Stimulated activated naive B cell treated with anti-CD40 and anti-IgM and Interleukin-4, amounts not matched to agents 10 μg/mL and 1 μg/mL and 100 μg/mL, for 72 hours (primary cell): ENCODE data around the gene STAU1.

ENCODE experiments used
- ATAC-seq, 2 donors: fragments of 150-1000 bp; cut with Tn5 transposase; replicated peaks; 2 replicates each; pipeline ENCODE4 v1.10.0; 2021; ENCODE audit warnings: moderate library complexity in 1 of 2
- DNase-seq: peaks from one replicate; pipeline ENCODE4 v3.0.0; 2021
- H3K27ac Mint-ChIP-seq: one replicate; pipeline ENCODE4 v1.8.0; 2022; ENCODE audit warnings: mild to moderate bottlenecking, mixed read lengths
- H3K27me3 Mint-ChIP-seq, 2 donors: one replicate each; pipeline ENCODE4 v1.8.0; 2022; ENCODE audit warnings: mixed read lengths in 2 of 2
- H3K36me3 Mint-ChIP-seq, 2 donors: one replicate each; pipeline ENCODE4 v1.8.0; 2022; ENCODE audit warnings: mixed read lengths in 2 of 2, mild to moderate bottlenecking in 1 of 2
- H3K4me1 Mint-ChIP-seq, 2 donors: one replicate each; pipeline ENCODE4 v1.8.0; 2022; ENCODE audit warnings: mixed read lengths in 2 of 2, mild to moderate bottlenecking in 1 of 2
- H3K4me3 Mint-ChIP-seq, 2 donors: one replicate each; pipeline ENCODE4 v1.8.0; 2022; ENCODE audit warnings: mild to moderate bottlenecking in 2 of 2, mixed read lengths in 2 of 2, moderate library complexity in 1 of 2
- H3K9me3 Mint-ChIP-seq, 2 donors: one replicate each; pipeline ENCODE4 v1.8.0; 2022; ENCODE audit warnings: mixed read lengths in 2 of 2, mild to moderate bottlenecking in 1 of 2

The STAU1 gene

DNA sequence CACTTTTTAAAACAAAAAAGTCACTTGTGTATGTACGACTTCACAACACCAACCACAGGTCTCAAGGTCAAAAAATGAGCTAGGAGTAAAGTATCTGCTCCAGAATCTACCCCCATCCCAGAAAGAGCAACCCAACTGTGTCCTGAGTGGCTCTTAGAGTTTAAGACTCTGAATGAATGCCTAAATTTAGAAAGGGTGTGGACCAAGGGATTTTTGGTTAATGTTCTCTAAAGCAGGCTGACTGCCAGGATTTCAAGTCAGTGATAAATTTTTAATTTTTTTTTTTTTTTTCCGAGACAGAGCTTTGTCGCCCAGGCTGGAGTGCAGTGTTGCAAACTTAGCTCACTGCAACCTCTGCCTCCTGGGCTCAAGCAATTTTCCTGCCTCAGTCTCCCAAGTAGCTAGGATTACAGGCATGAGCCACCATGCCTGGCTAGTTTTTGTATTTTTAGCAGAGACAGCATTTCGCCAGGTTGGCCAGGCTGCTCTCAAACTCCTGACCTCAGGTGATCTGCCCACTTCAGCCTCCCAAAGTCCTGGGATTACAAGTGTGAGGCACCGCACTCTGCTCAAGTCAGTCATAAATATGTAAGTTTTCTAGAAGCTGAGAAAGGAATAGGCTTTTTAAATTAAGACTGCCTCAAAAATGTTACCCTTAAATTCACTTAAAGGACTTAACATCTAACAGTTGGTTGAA, 20.2 kb downstream of the STAU1 start:
- peaks cover 20 to 35% of the 10 kb centered on the region in 2 donors for H3K4me1 Mint-ChIP-seq
- no peaks in the 10 kb centered on the region for H3K9me3 Mint-ChIP-seq
- ATAC-seq (no peak), DNase-seq (no peak)
- no peak overlapping the region for H3K4me3 Mint-ChIP-seq
- peaks cover 6 to 25% of the 10 kb centered on the region in 2 donors for H3K36me3 Mint-ChIP-seq
- peak overlapping the region; percentile 6 for H3K27ac Mint-ChIP-seq
- no peaks in the 10 kb centered on the region for H3K27me3 Mint-ChIP-seq

DNA sequence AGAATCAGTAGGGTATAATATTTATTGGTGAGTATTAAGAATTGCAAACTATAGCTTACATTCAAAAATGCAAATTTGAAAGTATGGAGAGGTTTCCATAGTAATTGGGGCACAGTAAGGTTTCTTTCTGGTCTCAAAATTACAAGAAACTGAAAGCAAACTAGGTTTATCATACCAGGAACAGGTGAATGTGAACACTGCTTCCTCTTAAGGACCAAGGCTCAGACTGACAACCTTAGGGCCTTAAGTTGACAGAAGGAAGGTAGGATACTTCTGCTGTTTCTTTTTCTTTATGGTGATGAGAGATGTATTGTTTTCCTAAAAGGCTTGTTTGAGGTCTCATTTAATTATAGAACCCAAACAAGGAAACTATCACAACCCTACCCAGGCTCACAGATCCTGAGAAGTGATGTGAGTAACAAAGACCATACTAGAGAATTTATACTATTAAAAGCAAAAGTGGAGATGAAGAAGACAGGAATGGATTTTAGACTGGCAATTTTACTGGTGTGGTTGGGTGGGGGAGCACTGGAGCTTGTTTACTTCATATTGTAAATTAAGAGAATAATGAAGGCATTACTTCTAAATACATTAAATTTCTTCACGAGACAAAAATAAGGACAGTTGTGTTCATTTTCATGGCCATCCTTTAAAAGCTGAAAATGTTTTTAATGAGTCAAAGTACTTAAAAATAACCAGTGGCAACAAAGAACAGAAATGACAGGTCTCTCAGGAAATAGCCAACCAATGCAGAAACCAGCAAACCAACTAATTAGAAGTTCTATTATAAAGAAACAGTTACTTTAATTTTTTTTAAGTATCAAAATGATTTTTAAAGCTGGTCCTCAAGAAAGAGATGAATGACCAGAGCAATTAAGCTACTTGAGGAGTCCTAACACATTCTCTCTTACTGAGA, 21.3 kb downstream of the STAU1 start:
- H3K36me3 Mint-ChIP-seq: peaks cover 6 to 25% of the 10 kb centered on the region in 2 donors
- peaks cover 24 to 46% of the 10 kb centered on the region in 2 donors for H3K4me1 Mint-ChIP-seq
- peak overlapping the region in 1 of 2 donors; percentile 10 for H3K4me3 Mint-ChIP-seq
- H3K9me3 Mint-ChIP-seq: no peaks in the 10 kb centered on the region
- ATAC-seq (peak; percentile 72 to 80), DNase-seq (no peak)
- no peaks in the 10 kb centered on the region for H3K27me3 Mint-ChIP-seq
- H3K27ac Mint-ChIP-seq: peak overlapping the region; percentile 38

DNA sequence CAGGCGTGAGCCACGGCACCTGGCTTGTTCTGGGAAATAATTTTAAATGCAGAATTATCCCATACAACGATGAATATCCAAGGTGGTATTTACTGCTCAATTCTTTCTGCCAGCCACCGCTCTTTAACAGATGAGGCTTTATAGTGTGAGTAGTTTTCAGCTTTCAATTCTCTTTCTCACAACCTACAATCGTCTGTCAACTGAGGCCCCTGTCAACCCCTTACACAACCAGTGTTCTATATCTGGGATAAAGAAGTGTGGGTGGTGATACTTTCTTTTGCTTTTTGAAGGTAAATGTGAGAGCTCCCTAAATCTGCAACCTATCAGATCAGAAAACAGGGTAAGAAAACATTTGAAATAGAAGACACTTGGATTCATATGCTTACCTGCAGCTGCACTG, 22.5 kb downstream of the STAU1 start:
- Mint-ChIP-seq H3K27me3 (no peaks in the 10 kb centered on the region), H3K27ac (peak overlapping the region; percentile 33), H3K4me3 (no peak overlapping the region), H3K36me3 (peaks cover 4 to 26% of the 10 kb centered on the region in 2 donors), H3K9me3 (no peaks in the 10 kb centered on the region), H3K4me1 (peaks cover 28 to 58% of the 10 kb centered on the region in 2 donors)
- DNase-seq (no peak), ATAC-seq (no peak)

DNA sequence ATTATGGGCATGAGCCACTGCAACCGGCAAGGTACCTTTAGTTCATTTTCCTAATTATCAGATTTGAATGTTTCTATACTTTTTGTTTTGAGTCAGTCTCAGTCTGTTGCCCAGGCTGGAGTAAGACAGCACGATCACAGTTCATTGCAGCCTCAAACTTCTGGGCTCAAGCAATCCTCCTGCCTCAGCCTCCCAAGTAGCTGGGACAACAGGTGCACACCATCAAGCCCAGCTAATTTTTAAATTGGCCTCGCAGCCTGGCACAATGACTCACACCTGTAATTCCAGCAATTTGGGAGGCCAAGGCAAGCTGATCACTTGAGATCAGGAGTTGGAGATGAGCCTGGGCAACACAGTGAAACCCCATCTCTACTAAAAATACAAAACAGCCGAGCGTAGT, 24.4 kb downstream of the STAU1 start:
- peaks cover 23 to 56% of the 10 kb centered on the region in 2 donors for H3K4me1 Mint-ChIP-seq

DNA sequence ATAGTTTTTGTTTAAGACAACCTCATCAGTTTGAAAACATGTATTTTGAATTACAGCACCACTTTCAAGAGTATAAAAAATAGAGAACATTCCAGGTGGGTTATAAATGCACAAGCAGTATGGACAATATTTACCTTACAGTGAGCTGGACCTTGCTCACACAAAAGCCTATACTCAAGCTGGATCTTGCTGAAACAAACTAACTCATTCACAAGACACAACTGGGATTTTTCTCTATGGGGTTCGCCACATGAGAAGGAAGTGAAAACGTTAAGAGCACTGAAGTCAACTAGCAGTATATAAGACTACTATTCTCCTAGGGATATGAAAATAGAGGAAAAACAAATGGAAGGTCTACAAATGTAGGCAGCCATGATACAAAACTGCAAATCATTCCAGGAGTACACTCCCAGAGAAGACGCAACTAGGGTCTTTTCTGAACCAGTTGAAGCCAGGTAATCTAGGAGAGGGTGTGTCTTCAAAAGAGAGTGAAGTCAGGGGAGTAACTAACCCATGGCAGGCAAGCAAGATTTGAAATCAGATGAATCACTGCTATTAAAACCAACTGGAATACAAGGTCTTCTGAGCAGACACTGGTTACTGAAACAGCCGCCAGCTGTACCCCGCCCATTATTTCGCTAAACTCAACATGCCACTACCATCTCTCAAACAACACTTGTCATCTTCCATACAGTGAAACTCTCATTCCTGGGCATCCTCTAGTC, 26.5 kb downstream of the STAU1 start:
- H3K4me1 Mint-ChIP-seq: peaks cover 13 to 40% of the 10 kb centered on the region in 2 donors
- no peak for DNase-seq
- H3K9me3 Mint-ChIP-seq: no peaks in the 10 kb centered on the region
- ATAC-seq: peak; percentile 27 to 42
- H3K36me3 Mint-ChIP-seq: peaks cover under 1 to 33% of the 10 kb centered on the region in 2 donors
- H3K27me3 Mint-ChIP-seq: no peaks in the 10 kb centered on the region
- H3K4me3 Mint-ChIP-seq: no peak overlapping the region
- H3K27ac Mint-ChIP-seq: no peak overlapping the region

More for the DNA sequence above, 24.4 kb downstream of the STAU1 start:
- DNase-seq (no peak), ATAC-seq (no peak)
- Mint-ChIP-seq H3K27ac (no peak overlapping the region), H3K27me3 (no peaks in the 10 kb centered on the region), H3K4me3 (no peak overlapping the region), H3K36me3 (peaks cover 4 to 40% of the 10 kb centered on the region in 2 donors), H3K9me3 (no peaks in the 10 kb centered on the region)

DNA sequence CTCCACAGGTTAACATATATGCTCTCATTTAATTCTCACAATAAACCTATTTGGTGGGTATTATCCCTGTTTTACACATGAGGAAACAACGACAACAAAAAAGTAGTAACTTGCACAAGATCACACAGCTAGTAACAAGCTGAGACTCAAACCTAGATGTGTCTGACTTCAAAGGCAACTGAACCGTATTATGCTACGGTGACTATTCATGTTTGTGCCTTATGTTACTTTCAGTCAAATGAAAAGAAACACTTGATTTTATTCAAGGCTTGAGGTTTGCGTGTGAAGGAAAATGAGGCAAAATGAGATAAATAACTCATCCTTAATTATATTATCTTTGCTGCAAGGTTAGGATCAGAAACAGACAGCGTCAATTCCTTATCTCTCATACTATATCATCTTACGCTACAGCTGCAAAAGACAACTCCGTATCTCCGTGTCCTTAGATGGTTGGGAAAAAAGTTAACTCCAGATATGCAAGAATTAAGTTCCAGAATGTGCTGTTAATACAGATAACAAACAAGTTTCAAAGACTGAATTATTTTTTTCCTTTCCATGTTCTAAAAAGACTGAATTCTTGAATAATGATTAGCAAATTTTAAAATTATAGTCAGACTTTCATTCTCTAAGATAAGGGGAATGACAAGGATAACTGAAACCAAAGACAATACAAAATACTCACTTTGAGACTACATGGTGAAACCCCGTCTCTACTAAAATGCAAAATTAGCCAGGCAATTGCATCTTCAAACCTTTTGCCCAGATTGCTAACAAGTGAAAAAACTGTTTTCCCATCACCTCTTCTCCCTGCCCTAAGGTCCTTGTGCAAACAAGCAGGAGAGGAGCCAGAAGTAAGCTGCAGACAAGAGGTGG, 27.8 kb downstream of the STAU1 start:
- H3K27ac Mint-ChIP-seq: peak overlapping the region; percentile 37
- peaks cover 10 to 27% of the 10 kb centered on the region in 2 donors for H3K4me1 Mint-ChIP-seq
- no peak for ATAC-seq
- H3K36me3 Mint-ChIP-seq: peaks cover under 1 to 27% of the 10 kb centered on the region in 2 donors
- no peaks in the 10 kb centered on the region for H3K27me3 Mint-ChIP-seq
- no peak for DNase-seq
- no peak overlapping the region for H3K4me3 Mint-ChIP-seq
- no peaks in the 10 kb centered on the region for H3K9me3 Mint-ChIP-seq

DNA sequence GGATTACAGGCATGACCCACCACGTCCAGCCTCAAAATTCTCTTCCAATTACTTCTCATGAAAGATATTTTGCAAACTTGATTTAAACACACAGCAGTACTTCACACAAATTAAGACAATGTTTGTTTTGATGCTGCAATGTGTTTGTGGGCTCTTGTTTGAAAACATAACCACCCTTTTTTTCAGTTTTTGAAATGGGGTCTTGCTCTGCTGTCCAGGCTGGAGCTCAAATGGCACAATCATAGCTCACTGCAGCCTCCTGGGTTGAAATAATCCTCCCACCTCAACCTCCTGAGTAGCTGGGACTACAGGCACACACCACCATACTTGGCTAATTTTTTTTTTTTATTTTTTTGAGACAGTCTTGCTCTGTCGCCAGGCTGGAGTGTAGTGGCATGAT, 31.0 kb downstream of the STAU1 start:
- peaks cover 6 to 26% of the 10 kb centered on the region in 2 donors for H3K4me1 Mint-ChIP-seq
- H3K36me3 Mint-ChIP-seq: peaks cover 6 to 27% of the 10 kb centered on the region in 2 donors
- H3K27ac Mint-ChIP-seq: no peak overlapping the region
- DNase-seq (no peak), ATAC-seq (no peak)
- no peak overlapping the region for H3K4me3 Mint-ChIP-seq
- H3K27me3 Mint-ChIP-seq: no peaks in the 10 kb centered on the region
- H3K9me3 Mint-ChIP-seq: no peaks in the 10 kb centered on the region

DNA sequence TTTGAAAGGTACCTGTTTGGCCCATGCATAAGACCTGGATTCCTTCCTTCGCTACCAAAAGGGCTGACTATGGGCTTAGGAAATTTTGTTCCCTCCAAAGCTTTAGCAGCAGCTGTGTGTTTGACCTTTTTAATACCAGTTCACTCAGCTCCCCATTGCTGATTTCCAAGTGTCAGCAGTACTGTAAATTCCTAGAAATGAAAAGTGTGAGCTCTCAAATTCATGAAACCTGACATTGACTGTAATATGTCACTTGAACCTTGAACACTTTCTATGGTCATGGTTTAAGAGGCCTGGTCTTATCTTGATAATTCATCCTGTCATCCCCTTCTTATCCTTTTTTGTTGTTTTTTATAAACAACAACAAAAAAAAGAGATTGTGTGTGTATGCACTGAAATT, 31.7 kb downstream of the STAU1 start:
- H3K4me1 Mint-ChIP-seq: peaks cover 2 to 20% of the 10 kb centered on the region in 2 donors
- no peak overlapping the region for H3K27ac Mint-ChIP-seq
- no peak for ATAC-seq
- H3K9me3 Mint-ChIP-seq: no peaks in the 10 kb centered on the region
- H3K36me3 Mint-ChIP-seq: peaks cover 8 to 25% of the 10 kb centered on the region in 2 donors
- no peaks in the 10 kb centered on the region for H3K27me3 Mint-ChIP-seq
- no peak overlapping the region for H3K4me3 Mint-ChIP-seq
- DNase-seq: no peak

DNA sequence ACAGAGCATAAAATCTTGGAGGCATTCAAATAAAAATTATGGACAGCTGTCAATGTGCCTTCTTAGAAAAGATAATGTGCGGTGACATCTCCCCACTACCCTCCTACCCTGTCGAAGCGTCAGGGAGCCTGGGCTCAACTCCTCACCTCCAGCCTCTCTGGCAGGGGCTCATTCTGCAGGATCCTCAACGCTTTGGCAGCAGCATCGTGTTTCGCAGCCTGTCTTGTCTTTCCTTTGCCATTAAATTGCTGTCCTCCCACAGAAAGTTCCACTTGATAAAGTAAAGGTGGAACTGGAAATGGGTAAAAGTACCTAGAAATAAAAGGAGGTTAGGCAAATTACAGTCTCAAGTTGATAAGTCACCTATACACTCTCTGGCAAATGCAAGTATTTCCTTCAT, 36.7 kb downstream of the STAU1 start:
- Mint-ChIP-seq H3K27ac (peak overlapping the region; percentile 31), H3K36me3 (peaks cover 39 to 46% of the 10 kb centered on the region in 2 donors), H3K4me1 (peaks cover 2 to 19% of the 10 kb centered on the region in 2 donors), H3K27me3 (no peaks in the 10 kb centered on the region), H3K9me3 (no peaks in the 10 kb centered on the region), H3K4me3 (no peak overlapping the region)
- DNase-seq (no peak), ATAC-seq (no peak)

DNA sequence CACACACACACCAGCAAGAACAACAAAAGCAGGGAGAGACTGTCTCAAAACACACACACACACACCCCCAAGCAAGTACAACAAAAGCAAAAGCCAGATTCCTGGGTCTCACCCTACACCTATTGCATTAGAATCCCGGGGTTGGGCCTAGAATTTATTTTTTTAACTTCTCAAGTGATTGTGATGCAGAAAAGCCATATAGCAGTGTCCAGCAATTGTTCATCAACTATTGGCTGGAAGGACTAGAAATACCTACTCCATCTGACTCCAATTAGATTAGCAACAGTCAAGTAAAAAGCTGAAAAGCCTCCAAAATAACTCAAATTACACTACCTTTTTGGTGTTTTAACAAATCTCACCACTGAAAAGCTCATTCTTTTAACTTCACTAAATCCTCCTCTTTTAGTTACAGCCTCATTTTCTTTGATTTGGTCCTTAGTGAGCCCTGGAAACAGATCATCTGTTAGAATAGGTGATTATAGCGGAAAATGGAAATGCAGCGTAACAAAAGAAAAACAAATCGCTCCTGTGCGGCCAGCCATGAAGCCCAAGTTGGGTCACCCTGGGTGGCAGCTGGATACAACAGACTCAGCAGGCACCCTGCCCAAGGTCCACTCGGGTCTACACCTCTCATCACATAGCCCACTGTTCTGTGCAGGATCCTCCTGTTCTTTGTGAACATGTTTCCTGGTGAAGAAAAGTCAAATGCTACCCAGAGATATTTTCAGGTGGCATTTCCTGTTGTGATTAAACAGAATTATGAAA, 38.7 kb downstream of the STAU1 start:
- Mint-ChIP-seq H3K4me1 (peaks cover 2 to 12% of the 10 kb centered on the region in 2 donors), H3K27ac (peak overlapping the region; percentile 56), H3K36me3 (peaks cover 34 to 44% of the 10 kb centered on the region in 2 donors), H3K9me3 (no peaks in the 10 kb centered on the region), H3K4me3 (no peak overlapping the region), H3K27me3 (no peaks in the 10 kb centered on the region)
- ATAC-seq (no peak), DNase-seq (no peak)

DNA sequence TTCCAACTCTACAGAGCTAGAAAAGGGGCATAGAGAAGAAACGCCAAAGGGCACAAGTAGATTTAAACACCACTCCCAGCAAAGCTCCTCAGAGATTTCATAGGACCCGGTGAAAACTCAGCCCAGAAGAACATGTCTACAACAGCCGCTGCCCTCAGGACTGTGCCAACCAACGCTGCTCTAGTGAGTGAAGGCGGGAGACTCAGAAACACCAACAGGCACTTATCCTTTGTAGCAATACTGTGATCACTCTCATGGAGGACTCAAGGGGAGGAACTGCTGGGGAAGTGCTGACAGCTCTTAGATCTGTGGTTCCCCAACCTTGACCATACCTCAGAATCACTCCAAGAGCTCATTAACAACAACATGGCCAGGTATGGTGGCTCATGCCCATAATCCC, 39.5 kb downstream of the STAU1 start:
- no peak overlapping the region for H3K4me3 Mint-ChIP-seq
- H3K27ac Mint-ChIP-seq: no peak overlapping the region
- no peak for ATAC-seq
- H3K9me3 Mint-ChIP-seq: no peaks in the 10 kb centered on the region
- H3K36me3 Mint-ChIP-seq: peaks cover 34 to 48% of the 10 kb centered on the region in 2 donors
- H3K4me1 Mint-ChIP-seq: peaks cover 2 to 12% of the 10 kb centered on the region in 2 donors
- H3K27me3 Mint-ChIP-seq: no peaks in the 10 kb centered on the region
- no peak for DNase-seq

DNA sequence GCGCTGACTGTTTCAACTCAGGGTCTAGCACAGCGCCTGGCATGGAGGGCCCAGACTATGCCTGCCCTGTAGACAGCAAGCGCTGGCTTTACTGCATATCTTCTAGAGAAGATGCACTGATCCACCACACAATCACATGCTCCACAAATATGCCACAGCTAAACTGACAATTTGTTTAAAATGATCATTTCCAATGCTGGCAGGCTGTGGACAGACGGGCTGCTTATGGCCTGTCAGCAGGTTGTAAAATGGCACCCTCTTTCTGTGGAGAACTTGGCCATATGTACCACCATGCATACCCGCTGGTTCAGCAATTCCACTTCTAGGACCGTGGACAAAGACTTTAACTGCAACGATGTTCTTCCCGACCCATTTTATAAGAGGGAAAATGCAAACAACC, 40.8 kb downstream of the STAU1 start:
- Mint-ChIP-seq H3K9me3 (no peaks in the 10 kb centered on the region), H3K27me3 (no peaks in the 10 kb centered on the region), H3K4me3 (no peak overlapping the region), H3K4me1 (peaks cover 4 to 12% of the 10 kb centered on the region in 2 donors), H3K36me3 (peaks cover 34 to 48% of the 10 kb centered on the region in 2 donors), H3K27ac (no peak overlapping the region)
- DNase-seq: no peak
- ATAC-seq: no peak
